Measurements from ENCODE around the gene ASH1L. TPM values are rescaled to one million over a fixed set of nuclear protein-coding genes. Genes with fewer than 3 reads are reported as not detected.
"Not testable (repeated sequence)": the region's sequence is repeated elsewhere in the genome, so short reads cannot be mapped to it uniquely, and the experiment has no call there.

ASH1L gene
- total RNA-seq, 1 experiment from 2014 or later = 30.5 TPM

DNA sequence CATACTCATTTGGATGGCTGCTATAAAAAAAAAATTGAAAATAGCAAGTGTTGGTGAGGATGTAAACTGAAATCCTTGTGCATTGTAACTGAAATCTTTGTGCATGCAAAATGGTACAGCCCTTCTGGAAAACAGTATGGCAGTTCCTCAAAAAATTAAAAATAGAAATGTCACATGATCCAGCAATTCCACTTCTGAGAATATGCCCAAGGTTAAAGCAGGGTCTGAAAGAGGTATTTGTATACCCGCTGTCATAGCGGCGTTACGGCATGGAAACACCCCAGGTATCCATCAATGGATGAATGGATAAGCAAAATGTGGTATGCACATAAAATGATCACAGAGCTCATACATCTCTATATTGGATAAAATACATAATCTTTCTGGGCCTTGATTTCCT is 125.2 kb downstream of the ASH1L start:
- Histone ChIP-seq H3K9me2 (ENCODE audit: insufficient read depth) (no peaks in the 10 kb centered on the region), H3K27me3 (ENCODE audit: insufficient read depth, low read length) (no peaks in the 10 kb centered on the region), H3K4me2 (ENCODE audit: low read length) (no peak overlapping the region), H3K9ac (ENCODE audit: low read length) (no peak overlapping the region), H3K27ac (ENCODE audit: low read depth, low read length) (no peak overlapping the region), H2AFZ (ENCODE audit: low read depth, low read length, poor library complexity, severe bottlenecking) (no peak overlapping the region), H3K4me1 (ENCODE audit: control insufficient read depth in 1 of 2, insufficient read depth in 2 of 2, low read length in 2 of 2) (peaks cover 10 to 12% of the 10 kb centered on the region in 2 experiments), H3K79me2 (ENCODE audit: insufficient read depth, low read length) (peaks cover 3% of the 10 kb centered on the region), H3K4me3 (replicated peaks in 1 of 2; ENCODE audit: low read depth in 1 of 2, low read length in 2 of 2) (no peak overlapping the region), H4K20me1 (ENCODE audit: insufficient read depth) (no peaks in the 10 kb centered on the region), H3K9me3 (ENCODE audit: control insufficient read depth in 1 of 2, insufficient read depth in 1 of 2, low read depth in 1 of 2, low read length in 2 of 2) (no peaks in the 10 kb centered on the region), H3K36me3 (ENCODE audit: control insufficient read depth in 1 of 2, insufficient read depth in 2 of 2, low read length in 2 of 2) (peaks cover 7 to 13% of the 10 kb centered on the region in 2 experiments; a peak in 3 of 4 replicates)
- DNase-seq (ENCODE audit: low read depth, low spot score) (no peak), ATAC-seq (no peak)
- intact Hi-C loops (cut with micrococcal nuclease) = no loop called here
- RAD21 ChIA-PET (ENCODE audit: low non-redundant PET in 1 of 2, low total read pairs in 2 of 2, uncharacterized antibody in 2 of 2, unreplicated experiment in 2 of 2) = no interaction called here
- CTCF ChIA-PET = no interaction called here
- no peak for TF ChIP-seq CEBPB (IDR thresholded peaks at IDR 0.05; ENCODE audit: low read depth)
- no peak for TF ChIP-seq CBX3 (IDR thresholded peaks at IDR 0.05; ENCODE audit: low read depth)
- TF ChIP-seq POLR2AphosphoS5 (IDR thresholded peaks at IDR 0.05; ENCODE audit: low read depth, low read length) = no peak
- no peak for TF ChIP-seq FOSL1 (IDR thresholded peaks at IDR 0.05; ENCODE audit: low read depth)
- POLR2A ChIA-PET = no interaction called here
- BruUV-seq (replicated peaks) = no TSS peak

DNA sequence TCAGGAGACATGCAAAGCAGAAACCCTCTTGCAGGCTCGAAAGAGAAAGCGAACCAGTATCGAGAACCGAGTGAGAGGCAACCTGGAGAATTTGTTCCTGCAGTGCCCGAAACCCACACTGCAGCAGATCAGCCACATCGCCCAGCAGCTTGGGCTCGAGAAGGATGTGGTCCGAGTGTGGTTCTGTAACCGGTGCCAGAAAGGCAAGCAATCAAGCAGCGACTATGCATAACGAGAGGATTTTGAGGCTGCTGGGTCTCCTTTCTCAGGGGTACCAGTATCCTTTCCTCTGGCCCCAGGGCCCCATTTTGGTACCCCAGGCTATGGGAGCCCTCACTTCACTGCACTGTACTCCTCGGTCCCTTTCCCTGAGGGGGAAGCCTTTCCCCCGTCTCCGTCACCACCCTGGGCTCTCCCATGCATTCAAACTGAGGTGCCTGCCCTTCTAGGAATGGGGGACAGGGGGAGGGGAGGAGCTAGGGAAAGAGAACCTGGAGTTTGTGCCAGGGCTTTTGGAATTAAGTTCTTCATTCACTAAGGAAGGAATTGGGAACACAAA is 128.7 kb downstream of the ASH1L start:
- H3K27me3 ChIP-seq (ENCODE audit: insufficient read depth, low read length); RAD21 ChIA-PET (ENCODE audit: low non-redundant PET in 1 of 2, low total read pairs in 2 of 2, uncharacterized antibody in 2 of 2, unreplicated experiment in 2 of 2); H3K27ac ChIP-seq (ENCODE audit: low read depth, low read length); H4K20me1 ChIP-seq (ENCODE audit: insufficient read depth); CTCF ChIA-PET; DNase-seq (ENCODE audit: low read depth, low spot score); H3K9me3 ChIP-seq (ENCODE audit: control insufficient read depth in 1 of 2, insufficient read depth in 1 of 2, low read depth in 1 of 2, low read length in 2 of 2); H3K4me2 ChIP-seq (ENCODE audit: low read length); POLR2A ChIA-PET; H3K4me3 ChIP-seq (replicated peaks in 1 of 2; ENCODE audit: low read depth in 1 of 2, low read length in 2 of 2); ATAC-seq; H3K9me2 ChIP-seq (ENCODE audit: insufficient read depth); BruUV-seq (replicated peaks); intact Hi-C loops (cut with micrococcal nuclease); H2AFZ ChIP-seq (ENCODE audit: low read depth, low read length, poor library complexity, severe bottlenecking); H3K9ac ChIP-seq (ENCODE audit: low read length): not testable (repeated sequence)
- peaks cover 7 to 10% of the 10 kb centered on the region in 2 experiments; a peak in 3 of 4 replicates for H3K4me1 ChIP-seq (ENCODE audit: control insufficient read depth in 1 of 2, insufficient read depth in 2 of 2, low read length in 2 of 2)
- peaks cover 7 to 15% of the 10 kb centered on the region in 2 experiments; a peak in 3 of 4 replicates for H3K36me3 ChIP-seq (ENCODE audit: control insufficient read depth in 1 of 2, insufficient read depth in 2 of 2, low read length in 2 of 2)
- H3K79me2 ChIP-seq (ENCODE audit: insufficient read depth, low read length) = peaks cover 16% of the 10 kb centered on the region

DNA sequence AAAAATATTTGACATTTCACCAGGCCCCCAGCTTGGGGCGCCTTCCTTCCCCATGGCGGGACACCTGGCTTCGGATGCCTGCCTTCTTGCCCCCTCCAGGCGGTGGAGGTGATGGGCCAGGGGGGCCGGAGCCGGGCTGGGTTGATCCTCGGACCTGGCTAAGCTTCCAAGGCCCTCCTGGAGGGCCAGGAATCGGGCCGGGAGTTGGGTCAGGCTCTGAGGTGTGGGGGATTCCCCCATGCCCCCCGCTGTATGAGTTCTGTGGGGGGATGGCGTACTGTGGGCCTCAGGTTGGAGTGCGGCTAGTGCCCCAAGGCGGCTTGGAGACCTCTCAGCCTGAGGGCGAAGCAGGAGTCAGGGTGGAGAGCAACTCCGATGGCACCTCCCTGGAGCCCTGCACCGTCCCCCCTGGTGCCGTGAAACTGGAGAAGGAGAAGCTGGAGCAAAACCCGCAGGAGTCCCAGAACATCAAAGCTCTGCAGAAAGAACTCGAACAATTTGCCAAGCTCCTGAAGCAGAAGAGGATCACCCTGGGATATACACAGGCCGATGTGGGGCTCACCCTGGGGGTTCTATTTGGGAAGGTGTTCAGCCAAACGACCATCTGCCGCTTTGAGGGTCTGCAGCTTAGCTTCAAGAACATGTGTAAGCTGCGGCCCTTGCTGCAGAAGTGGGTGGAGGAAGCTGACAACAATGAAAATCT is 129.3 kb downstream of the ASH1L start:
- H3K27ac ChIP-seq (ENCODE audit: low read depth, low read length); BruUV-seq (replicated peaks); H3K27me3 ChIP-seq (ENCODE audit: insufficient read depth, low read length); H3K9me3 ChIP-seq (ENCODE audit: control insufficient read depth in 1 of 2, insufficient read depth in 1 of 2, low read depth in 1 of 2, low read length in 2 of 2); intact Hi-C loops (cut with micrococcal nuclease); H3K36me3 ChIP-seq (ENCODE audit: control insufficient read depth in 1 of 2, insufficient read depth in 2 of 2, low read length in 2 of 2); H3K4me3 ChIP-seq (replicated peaks in 1 of 2; ENCODE audit: low read depth in 1 of 2, low read length in 2 of 2); H4K20me1 ChIP-seq (ENCODE audit: insufficient read depth); ATAC-seq; H3K9ac ChIP-seq (ENCODE audit: low read length); POLR2A ChIA-PET; H2AFZ ChIP-seq (ENCODE audit: low read depth, low read length, poor library complexity, severe bottlenecking); H3K4me2 ChIP-seq (ENCODE audit: low read length); DNase-seq (ENCODE audit: low read depth, low spot score); CTCF ChIA-PET; H3K9me2 ChIP-seq (ENCODE audit: insufficient read depth): not testable (repeated sequence)
- peaks cover 7 to 10% of the 10 kb centered on the region in 2 experiments; a peak in 3 of 4 replicates for H3K4me1 ChIP-seq (ENCODE audit: control insufficient read depth in 1 of 2, insufficient read depth in 2 of 2, low read length in 2 of 2)
- RAD21 ChIA-PET (ENCODE audit: low non-redundant PET in 1 of 2, low total read pairs in 2 of 2, uncharacterized antibody in 2 of 2, unreplicated experiment in 2 of 2) = interaction anchor here in 1 of 2 experiments (0.5 kb wide), 1 partner anchor 149 kb away, joined by 3 read pairs; no protein-coding TSS in a partner anchor
- H3K79me2 ChIP-seq (ENCODE audit: insufficient read depth, low read length) = peaks cover 17% of the 10 kb centered on the region

All from HCT116 (cell line).